PC-3 (cell line): Measurements from ENCODE around the gene AARS2.

Experiments used
- CTCF ChIP-seq: fragments of 300-600 bp; sonication (generic); conservative IDR thresholded peaks from 2 replicates; pipeline ENCODE4 v1.5.1; 2017; ENCODE audit warnings: antibody characterized with exemption, low read depth, mild to moderate bottlenecking, low read length
- EZH2 ChIP-seq: fragments of 300-600 bp; sonication (generic); IDR thresholded peaks from one replicate; pipeline ENCODE4 v1.6.1; 2017; ENCODE audit warnings: antibody characterized with exemption, mild to moderate bottlenecking, low read length; ENCODE audit not compliant: unreplicated experiment
- EZH2phosphoT487 ChIP-seq: fragments of 300-600 bp; sonication (generic); IDR thresholded peaks from 2 replicates; pipeline ENCODE4 v1.6.1; 2018; ENCODE audit warnings: mild to moderate bottlenecking, antibody characterized with exemption, low read length, borderline replicate concordance

- TF ChIP-seq CTCF (no peak), EZH2phosphoT487 (no peak), EZH2 (no peak)
These were observed 8.1 kb upstream of the AARS2 start for GRCh38 chr6:44321210-44321609.
